GM12875 (cell line): ENCODE data around the gene NFAT5.
"Not testable (repeated sequence)": the region's sequence is repeated elsewhere in the genome, so short reads cannot be mapped to it uniquely, and the experiment has no call there.

Source experiments
- H3K4me3 ChIP-seq: one replicate; pipeline ENCODE4 v1.5.1; 2011; ENCODE audit warnings: low read depth, low read length, control low read depth
- TF ChIP-seq, protein P1 (sequence below): IDR thresholded peaks from 2 replicates; pipeline ENCODE4 v1.5.1; 2011; ENCODE audit warnings: low read depth, mild to moderate bottlenecking, control low read depth, inconsistent platforms, low read length, moderate library complexity, borderline replicate concordance; ENCODE audit not compliant: insufficient read depth

Gene NFAT5

DNA sequence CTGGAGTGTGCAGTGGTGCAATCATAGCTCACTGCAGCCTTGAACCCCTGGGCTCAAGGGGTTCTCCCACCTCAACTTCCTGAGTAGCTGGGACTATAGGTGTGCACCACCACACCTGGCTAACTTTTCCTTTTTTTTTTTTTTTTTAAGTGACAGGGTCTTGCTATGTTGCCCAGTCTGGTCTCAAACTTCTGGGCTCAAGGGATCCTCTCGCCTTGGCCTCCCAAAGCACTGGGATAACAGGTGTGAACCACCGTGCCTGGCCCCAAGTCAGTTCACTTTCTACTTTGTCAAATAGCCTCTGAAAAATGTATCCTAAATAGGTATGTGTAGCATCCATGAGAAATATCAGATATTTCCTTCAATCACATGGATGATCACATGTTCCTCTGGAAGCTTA is 9.9 kb upstream of the NFAT5 start:
- TF ChIP-seq, protein P1, sequence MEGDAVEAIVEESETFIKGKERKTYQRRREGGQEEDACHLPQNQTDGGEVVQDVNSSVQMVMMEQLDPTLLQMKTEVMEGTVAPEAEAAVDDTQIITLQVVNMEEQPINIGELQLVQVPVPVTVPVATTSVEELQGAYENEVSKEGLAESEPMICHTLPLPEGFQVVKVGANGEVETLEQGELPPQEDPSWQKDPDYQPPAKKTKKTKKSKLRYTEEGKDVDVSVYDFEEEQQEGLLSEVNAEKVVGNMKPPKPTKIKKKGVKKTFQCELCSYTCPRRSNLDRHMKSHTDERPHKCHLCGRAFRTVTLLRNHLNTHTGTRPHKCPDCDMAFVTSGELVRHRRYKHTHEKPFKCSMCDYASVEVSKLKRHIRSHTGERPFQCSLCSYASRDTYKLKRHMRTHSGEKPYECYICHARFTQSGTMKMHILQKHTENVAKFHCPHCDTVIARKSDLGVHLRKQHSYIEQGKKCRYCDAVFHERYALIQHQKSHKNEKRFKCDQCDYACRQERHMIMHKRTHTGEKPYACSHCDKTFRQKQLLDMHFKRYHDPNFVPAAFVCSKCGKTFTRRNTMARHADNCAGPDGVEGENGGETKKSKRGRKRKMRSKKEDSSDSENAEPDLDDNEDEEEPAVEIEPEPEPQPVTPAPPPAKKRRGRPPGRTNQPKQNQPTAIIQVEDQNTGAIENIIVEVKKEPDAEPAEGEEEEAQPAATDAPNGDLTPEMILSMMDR = no peak
- no peak overlapping the region for H3K4me3 ChIP-seq

DNA sequence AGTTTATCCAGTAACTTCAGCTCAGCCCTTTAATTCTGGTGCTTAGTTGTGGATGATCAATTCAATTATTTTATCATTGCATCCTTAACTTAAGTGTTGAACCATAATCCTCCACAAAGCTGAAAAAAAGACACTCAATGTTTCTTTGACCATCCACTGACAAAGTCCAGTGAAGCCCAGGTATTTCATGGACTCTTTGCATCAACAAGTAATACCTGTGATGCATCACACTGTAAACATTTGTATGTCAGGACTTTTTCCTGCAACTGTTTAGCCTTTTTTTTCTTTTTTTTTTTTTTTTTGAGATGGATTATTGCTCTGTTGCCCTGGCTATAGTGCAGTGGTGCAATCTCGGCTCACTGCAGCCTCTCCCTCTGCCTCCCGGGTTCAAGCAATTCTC is 6.6 kb upstream of the NFAT5 start:
- TF ChIP-seq, protein P1 = no peak

DNA sequence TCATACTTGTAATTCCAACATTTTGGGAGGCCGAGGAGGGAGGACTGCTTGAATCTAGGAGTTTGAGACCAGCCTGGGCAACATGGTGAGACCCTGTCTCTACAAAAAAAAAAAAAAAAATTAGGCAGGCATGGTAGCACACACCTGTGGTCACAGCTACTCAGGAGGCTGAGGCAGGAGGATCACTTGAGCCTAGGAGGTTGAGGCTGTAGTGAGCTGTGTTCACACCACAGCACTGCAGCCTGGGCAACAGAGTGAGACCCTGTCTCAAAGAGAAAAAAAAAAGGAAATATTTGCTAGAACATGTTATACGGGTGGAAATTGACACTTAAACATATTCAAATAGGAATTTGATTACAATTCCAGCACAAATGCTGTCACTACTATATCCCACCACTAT is 4.4 kb upstream of the NFAT5 start:
- not testable (repeated sequence) for H3K4me3 ChIP-seq

More for the DNA sequence above, 6.6 kb upstream of the NFAT5 start:
- H3K4me3 ChIP-seq = no peak overlapping the region

DNA sequence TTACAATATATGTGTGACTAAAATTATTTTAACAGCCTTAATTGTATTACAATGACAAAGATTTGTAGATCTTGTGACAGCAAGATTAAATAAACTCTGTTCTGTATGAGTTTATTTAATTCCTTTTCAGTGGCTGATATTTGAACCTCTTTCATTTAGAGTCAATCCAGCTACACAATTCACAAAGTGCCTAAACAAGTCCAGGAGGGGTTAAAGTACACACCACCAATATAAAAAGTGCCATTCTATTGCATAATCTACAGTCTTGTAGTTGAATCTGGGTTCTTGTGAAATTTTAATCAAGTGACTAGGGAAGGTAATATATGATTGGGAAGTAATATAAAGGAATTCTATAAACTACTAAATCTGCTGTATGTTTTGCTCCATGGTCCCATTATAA is 3.9 kb upstream of the NFAT5 start:
- H3K4me3 ChIP-seq = no peak overlapping the region
- TF ChIP-seq, protein P1 = no peak

DNA sequence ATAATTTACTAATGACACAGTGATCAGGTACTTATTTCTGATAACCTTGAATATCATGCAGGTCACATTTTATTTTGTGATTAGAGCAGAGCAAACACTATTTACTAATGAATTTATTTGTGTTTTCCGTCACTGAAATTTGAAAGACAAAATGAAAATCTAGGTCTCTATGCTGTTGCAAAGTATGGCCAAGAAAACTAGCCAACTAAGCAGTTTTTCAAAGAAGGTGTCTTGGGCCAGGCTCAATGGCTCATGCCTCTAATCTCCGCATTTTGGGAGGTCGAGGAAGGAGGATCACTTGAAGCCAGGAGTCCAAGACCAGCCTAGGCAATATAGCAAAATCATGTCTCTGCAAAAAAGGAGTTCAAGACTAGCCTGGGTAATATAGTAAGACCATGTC is 3.0 kb upstream of the NFAT5 start:
- TF ChIP-seq, protein P1 = no peak
- H3K4me3 ChIP-seq = no peak overlapping the region

DNA sequence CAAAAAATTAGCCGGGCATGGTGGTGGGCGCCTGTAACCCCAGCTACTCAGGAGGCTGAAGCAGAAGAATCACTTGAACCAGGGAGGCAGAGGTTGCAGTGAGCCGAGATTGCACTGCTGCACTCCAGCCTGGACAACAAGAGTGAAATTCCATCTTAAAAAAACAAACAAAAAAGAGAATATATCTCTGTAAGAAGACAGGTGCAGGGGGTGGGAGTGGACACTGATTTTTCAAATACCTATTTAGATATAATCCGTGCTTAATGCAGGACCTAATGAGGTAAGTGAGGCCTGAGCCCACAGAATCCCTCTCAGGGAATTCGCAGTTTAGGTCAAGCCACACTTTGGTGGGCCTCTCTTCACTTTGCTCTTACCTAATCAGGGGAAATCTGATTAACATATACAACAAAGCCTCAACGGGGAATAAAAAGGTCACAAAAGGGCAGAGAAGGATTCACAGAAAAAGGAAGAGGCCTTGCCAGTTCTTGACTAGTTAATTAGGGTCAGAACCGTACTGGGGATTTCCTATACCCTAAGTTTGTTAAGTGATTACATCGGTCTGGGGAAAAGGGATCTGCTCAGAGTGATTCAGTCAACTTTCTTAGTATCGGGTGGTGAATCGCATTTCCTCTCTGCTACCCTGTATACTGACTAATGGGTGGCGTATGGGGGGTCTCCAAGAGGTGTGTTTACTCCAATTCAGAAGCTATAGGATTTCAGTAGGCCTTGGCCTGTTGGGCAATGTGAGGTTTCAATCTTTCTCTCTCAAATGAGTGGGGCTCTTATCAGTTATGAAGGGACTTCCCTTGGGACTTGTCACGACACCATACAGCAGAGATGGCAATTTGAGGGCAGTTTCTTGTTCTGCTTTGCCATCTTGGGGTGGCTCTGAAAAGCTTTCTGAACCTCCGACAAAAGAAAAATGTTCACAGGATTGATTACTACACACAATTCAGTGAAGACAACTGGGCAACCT is 1.9 kb upstream of the NFAT5 start:
- H3K4me3 ChIP-seq = peak overlapping the region; percentile 2
- TF ChIP-seq, protein P1 = no peak

DNA sequence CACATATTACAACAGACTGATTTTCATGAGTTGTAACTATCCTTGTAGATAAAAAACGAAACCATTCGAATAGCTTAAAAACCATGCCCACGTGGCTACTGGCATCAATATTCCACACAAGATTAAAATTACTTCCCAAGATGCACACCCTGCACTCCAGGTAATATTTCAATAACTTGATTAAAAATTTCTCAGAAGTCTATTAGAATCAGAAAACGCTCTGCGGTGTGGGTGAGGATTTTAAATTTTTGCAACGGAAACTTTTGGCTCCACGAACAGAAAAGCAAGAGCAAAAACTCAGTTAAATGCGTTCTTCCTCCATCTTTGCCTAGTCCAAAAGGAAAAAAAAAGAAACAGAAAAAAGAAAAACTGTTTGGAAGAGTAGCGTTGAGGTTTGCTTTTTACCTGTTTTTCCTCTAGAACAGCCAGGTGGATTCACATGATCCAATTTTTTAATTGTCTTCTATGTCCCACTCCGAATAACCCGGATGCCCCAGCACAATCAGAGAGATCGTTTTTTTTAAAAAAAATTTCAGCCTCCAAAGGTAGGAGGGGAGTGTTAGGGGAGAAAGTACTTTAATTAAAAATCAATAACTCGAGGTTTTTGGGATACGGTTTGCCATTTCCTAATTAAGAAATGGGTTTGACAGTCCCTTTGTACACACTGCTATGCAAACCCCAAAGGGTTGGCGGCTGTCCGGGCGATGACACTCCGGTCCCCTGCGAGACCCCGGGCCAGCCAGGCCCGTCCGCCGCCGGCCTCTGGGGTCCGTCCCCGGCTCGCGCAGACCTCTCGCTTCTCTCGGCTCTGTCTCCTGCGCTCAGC is 708 bp upstream of the NFAT5 start:
- TF ChIP-seq, protein P1 = no peak

More for the DNA sequence above, 708 bp upstream of the NFAT5 start:
- peak overlapping the region; percentile 74 for H3K4me3 ChIP-seq
